Measurements from ENCODE around the gene CPAMD8.

DNA sequence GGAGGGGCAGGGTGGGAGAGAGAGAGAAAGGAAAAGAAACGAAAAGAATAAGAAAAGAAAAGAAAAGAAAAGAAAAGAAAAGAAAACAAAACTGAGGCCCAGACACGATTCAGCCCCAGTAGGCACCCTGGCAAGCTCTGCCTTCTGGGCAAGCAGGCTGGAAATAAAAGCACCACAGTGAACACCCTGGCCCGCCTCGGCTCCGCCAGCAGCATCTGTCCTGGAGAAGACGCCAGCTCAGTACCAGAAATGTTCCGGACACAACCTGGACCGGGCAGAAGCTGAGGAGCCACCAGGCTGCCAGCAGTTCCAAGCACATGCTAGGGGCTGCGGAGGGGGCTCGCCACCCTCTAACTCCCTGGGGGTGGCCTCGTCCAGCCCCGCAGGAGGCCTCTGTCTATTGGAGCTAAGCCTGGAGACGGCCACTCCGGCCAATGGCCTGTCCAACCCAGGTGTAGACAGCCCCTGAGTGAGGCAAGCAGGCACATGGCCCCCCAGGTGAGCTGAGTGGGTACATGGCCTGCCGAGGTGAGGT, 11.4 kb upstream of the CPAMD8 start:
- TF ChIP-seq, protein P1, sequence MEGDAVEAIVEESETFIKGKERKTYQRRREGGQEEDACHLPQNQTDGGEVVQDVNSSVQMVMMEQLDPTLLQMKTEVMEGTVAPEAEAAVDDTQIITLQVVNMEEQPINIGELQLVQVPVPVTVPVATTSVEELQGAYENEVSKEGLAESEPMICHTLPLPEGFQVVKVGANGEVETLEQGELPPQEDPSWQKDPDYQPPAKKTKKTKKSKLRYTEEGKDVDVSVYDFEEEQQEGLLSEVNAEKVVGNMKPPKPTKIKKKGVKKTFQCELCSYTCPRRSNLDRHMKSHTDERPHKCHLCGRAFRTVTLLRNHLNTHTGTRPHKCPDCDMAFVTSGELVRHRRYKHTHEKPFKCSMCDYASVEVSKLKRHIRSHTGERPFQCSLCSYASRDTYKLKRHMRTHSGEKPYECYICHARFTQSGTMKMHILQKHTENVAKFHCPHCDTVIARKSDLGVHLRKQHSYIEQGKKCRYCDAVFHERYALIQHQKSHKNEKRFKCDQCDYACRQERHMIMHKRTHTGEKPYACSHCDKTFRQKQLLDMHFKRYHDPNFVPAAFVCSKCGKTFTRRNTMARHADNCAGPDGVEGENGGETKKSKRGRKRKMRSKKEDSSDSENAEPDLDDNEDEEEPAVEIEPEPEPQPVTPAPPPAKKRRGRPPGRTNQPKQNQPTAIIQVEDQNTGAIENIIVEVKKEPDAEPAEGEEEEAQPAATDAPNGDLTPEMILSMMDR (IDR thresholded peaks at IDR 0.05), result no peak
- no peak for TF ChIP-seq POLR2A (IDR thresholded peaks at IDR 0.05)
- no peak for TF ChIP-seq POLR2AphosphoS5 (IDR thresholded peaks at IDR 0.05)

All from suprapubic skin (tissue), 4 donors.